HG03442 (cell line): ENCODE results near the gene ABCA3.

Experiments
- ATAC-seq: cut with Tn5 transposase; IDR thresholded peaks from one replicate; pipeline ENCODE4 v1.9.1; 2021; ENCODE audit warnings: mild to moderate bottlenecking, moderate library complexity; ENCODE audit not compliant: unreplicated experiment

ABCA3 gene

DNA sequence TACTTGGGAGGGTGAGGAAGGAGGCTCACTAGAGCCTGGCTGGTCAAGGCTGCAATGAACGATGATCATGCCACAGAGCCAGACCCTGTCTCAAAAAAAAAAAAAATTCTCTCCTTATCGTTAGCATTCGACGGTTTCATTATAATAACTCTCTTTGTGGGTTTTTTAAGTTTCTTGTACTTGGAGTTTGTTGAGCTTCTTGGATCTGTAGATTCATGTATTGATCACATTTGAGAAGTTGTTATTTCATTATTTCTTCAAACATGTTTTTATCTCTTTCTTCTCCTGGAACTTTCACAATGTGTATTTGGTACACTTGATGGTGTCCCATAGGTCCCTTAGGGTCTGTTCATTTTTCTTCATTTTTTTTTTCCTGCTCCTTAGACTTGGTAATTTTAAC is 16.8 kb upstream of the ABCA3 start:
- ATAC-seq = no peak

DNA sequence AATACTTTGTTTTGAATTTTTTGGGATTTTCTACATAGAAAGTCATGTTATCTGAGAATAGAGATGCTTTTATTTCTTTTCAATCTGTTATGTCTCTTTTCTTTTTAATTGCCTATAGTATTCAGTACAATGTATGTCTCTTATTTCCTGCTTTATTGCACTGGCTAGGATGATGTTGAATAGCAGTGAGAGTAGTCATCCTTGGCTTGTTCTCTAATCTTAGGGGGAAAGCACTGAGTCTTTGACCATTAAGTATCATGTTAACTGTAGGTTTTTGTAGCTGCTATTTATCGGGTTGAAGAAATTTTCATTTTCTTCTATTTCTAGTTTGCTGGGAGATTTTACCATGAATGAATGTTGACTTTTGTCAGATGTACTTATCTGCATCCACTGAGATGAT is 10.0 kb upstream of the ABCA3 start:
- ATAC-seq = no peak

DNA sequence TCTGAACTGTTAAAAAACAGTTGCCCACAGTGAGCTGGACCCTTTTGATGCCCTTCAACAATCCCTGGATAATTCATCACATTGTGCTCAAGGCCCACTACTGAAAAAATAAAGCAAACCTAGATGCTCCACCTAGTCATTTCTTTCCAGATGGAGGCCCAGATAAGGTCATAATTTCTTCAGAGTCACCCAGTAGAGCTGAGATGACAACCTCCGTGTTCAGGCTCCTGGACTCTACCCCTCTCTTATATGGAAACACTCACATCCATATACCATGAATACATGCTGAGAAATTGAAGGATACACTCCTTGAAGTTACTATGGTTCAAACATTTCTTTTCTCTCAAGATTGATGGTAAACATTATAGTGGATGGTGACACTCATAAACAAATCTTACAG is 2.7 kb upstream of the ABCA3 start:
- no peak for ATAC-seq

DNA sequence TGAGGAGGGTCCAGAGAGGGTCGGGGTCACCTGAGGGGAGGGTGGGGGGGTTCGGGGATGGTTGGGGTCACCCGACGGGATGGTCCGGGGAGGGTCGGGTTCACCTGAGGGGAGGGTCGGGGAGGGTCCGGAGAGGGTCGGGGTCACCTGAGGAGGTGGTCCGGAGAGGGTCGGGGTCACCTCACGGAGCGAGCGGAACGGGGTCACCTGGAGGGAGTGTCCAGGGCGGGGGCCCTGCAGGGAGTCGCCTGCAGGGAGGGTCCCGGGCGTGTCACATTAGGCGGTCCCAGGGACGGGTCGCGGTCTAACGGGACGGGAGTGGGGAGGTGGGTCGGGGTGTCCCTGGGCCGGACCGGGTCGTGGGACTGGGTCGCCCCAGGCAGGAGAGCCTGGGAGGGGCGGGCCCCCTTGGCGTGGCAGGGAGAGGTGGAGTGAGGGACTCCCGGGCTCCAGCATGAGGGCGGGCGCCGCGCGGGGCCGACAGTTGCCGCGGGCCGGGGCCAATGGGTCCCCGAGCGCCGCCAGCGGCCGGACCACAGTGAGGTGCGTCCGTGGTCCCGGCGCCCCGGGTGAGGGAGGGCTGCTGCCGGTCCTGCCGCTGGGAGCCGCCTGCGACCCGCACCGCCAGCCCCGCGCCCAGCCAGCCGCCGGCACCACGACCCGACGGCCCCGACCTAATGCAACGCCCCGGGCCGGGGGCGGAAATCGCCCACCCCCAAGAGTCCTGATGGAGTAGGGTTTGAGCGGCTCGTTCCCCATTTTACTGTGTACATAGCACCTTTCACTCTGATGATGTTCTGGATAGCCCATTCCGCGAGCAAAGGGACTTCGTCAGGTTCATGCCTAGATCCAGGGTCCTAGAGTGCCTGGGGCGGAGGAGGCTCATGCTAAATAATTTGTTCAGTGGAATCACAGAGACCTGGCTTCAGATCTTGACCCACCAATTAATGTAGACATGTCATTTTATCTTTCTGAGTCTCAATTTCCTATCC is 1.2 kb upstream of the ABCA3 start:
- no peak for ATAC-seq

DNA sequence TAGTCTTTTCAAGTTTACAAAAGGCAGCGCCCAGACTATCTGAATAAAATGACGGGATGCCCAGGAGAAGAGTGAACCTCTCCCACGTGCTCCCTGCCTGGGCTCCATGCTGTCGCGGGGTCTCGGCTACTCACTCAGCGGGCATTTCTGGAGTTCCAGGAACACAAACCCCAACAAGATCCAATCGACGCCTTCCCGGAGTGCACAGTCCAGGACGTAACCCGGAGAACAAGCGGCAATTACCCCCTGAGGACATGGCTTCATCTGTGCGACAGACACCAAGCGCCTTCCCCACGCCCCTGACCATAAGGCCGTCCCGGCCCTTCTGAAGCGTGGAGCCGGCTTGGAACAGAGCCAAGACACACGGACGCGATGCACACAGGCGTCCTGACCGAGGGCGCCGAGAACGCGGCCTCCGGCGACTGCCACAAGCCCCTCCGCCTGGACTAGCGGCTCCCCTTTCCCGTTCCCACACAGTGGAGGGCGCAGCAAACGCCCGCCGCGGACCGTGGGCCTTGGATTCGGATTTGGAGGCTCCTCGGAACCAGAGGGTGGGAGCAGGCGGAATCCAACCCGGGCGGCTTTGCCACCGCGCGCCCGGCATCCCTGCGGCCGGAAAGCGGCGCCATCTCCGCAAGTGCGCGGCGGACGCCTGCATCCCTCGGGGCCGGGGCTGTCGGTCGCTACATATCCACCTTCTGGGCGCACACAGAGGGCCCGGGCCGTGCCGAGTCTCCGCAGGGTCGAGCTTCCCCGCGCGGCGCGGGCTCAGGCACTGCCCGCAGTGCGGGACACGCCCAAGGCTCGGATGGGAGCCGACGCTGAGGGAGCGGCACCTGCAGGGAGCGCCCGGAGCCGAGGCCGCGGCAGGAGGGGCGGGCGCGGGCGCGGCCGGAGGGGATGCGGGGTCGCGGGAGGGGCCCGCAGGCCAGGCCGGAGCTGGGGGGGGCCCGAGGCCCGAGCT is 725 bp downstream of the ABCA3 start:
- ATAC-seq = peak; percentile 25

DNA sequence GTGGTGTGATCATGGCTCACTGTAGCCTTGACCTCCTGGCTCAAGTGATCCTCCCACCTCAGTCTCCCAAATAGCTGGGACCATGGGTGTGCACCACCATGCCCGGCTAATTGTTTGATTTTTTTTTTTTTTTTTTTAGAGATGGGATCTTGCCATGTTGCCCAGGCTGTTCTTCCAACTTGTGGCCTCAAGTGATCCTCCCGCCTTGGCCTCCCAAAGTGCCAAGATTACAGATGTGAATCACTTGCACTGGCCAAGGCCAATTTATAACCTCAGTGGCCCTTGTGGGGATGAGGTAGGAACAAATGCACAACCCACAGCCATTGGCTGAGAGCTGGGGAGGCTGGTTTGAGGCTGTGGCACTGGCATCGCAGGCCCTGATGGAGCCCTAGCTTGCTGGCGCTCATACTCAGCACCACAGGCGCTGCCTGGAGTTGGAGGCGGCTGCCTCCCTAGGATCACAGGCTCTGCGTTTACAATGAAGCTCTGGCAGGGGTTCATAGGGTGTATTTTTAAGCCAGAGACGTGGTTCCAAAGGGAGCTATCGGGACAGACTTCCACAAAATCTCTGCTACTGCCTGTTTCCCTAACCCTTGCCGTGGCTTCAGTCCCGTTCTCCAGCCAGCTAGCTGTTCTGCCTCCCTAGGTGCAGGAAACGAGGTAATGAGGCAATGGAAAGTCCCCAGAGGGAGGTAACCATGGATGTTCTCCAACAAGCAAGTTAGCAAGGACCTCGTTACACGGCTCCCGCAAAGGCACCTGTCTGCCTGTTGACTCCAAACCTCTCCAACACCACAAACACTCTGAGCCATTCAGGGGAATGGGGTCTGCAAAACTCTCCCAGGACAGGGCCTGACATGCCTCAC is 2.9 kb downstream of the ABCA3 start:
- ATAC-seq = no peak

DNA sequence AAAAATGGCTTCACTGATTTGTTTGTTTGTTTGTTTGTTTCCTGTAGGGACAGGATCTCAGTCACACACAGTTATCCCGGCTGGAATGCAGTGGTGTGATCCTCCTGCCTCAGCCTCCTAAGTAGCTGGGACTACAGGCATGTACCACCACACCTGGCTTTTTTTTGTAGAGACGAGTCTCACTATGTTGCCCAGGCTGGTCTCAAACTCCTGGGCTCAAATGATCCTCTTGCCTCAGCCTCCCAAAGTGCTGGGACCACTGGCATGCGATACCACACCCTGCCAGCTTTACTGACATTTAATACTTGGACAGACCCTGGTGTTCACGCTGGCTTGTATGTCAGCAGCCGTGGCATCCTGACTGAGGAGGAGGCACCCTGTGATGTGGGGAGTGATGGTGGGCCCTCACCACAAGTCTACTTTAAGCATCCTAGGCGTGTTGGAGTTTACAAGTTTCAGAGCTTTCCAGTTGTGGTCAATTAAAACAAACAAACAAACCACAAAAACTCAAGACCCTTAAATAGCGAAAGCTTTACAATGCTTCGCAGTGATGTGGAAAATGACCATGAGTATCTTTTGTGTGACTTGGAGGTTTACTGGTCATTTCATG is 5.1 kb downstream of the ABCA3 start:
- no peak for ATAC-seq

DNA sequence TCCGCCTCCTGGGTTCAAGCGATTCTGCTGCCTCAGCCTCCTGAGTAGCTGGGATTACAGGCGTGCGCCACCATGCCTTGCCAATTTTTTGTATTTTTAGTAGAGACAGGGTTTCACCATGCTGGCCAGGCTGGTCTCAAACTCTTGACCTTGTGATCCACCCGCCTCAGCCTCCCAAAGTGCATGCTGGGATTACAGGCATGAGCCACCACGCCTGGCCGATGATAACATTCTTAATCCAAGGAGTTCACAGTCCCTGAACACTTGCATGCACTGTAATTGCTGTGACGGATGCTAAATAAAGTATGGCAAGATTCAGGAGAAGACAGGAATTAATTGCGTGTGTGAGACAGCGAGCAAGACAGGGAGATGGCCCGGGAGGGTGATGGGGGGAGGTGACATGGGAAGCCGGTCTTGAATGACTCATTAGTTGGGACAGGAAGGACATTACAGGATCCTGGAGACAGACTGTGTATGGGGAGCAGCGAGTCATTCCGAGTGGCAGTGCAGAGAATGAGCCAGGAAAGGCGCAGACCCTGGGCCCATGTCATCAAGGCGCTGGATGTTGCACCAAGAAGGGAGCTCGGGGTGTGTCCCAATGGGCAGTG is 6.7 kb downstream of the ABCA3 start:
- ATAC-seq = no peak

DNA sequence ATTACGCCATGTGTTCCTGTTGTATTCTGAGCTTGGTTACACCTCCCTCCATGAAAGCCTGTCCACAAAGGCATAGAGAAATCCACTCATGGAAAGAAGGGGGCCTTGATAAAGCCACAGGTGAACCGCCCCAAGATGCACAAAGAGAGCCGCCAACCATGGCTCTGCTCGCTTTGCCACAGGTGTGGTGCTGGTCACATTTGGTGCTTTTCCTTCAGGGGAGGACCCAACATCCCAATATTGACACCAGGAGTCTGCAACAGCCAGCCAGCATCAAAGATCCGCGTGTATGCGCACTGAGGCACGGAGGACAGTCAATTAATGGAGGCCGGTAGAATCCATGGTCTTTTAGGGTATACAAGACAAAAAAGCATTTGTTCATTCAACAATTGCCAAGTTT is 7.3 kb downstream of the ABCA3 start:
- no peak for ATAC-seq

DNA sequence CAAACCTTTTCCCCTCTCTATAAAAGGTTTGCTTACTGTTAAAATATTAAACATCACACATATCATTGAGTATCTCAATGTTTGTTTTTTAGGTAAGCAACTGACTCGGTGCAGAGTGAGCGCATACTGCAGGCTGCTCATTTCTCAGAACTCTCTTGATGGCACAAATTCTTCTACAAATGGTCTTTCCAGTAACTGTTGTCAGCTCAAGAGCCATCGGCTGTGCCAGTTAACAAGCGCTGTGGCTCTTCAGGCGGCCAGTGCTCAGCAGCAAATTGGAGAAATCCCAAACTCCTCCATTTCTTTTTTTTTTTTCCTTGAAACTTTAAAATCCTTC is 8.6 kb downstream of the ABCA3 start:
- no peak for ATAC-seq

DNA sequence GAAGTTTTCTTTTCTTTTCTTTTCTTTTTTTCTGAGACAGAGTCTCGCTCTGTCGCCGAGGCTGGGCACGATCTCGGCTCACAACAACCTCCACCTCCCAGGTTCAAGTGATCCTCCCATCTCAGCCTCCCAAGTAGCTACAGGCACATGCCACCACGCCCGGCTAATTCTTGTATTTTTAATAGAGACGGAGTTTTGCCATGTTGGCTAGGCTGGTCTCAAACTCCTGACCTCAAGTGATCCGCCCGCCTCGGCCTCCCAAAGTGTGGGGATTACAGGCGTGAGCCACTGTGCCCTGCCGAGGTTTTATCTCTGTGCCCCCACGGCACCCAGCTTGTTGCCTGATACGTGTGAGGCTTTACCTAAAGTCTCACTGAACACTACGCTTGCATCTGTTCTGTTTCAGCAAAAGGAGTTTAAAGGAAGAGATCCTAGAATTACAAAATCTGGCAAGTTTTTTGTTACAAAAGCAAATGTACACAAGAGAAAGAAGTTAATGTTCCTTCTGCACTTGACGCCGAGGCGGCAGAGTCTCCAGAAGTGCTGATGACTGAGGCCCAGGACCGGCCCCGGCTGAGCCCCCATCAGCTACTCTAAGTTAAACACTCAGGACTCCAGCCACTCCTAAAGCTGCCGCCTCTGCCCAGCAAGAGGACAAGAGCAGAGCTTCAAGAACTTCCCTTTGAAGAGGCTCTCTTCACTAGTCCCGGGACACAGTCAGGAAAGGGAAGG is 9.2 kb downstream of the ABCA3 start:
- no peak for ATAC-seq

DNA sequence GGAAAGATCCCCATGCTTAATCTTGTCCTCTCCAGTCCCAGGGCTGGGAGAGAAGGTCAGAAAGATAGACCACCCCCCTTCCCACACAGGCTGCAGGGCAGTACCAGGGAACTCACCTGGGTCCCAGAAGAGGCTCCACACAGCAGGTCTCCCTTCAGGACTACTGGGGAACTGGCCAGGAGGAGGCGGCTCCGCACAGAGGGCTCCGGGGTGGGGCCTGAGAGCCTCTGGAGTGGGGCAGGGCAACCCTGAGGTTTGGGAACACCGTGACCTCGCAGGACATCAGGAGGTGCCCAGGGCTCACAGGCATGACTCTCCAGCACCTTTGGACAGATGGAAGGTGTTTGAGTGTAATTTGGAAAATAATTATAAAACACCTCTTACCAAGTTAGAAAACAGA is 11.0 kb downstream of the ABCA3 start:
- no peak for ATAC-seq

DNA sequence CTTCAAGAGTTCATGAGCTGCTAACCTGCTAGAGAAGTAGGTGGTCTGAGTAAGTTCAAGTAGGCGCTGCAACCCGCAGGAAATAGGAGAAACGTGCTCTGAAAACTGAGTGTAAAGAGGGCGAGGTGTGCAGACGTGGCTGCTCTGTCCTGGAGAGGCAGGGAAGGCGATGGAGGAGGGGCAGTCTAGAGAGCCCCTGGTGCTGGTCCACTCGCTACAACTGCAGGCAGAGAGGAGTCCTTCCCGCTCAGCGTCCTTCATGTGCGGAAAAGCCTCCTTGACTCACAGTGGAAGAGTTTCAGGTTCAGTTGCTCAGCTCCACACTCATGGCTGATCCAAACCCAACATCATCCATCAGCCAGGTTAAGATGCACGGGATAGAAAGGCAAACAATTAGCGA is 12.1 kb downstream of the ABCA3 start:
- ATAC-seq = no peak

DNA sequence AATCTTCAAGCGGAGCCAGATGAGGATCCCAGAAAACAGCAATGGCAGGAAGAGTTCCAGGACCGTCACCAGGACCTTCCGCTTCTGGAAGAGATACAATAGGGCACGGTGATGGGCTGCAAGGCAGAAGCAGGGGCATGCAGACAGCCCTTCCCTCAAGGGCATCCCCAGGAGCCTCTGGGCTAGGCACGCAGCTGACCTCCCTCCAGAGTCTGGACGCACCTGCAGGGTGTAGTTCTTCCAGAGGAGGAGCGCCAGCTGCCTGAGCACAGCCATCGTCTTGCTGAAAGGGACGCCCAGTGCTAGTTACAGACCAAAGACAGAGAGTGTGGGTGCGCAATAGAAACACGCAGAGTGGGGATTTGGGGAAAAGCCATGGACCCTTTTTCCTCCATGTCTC is 14.3 kb downstream of the ABCA3 start:
- no peak for ATAC-seq

DNA sequence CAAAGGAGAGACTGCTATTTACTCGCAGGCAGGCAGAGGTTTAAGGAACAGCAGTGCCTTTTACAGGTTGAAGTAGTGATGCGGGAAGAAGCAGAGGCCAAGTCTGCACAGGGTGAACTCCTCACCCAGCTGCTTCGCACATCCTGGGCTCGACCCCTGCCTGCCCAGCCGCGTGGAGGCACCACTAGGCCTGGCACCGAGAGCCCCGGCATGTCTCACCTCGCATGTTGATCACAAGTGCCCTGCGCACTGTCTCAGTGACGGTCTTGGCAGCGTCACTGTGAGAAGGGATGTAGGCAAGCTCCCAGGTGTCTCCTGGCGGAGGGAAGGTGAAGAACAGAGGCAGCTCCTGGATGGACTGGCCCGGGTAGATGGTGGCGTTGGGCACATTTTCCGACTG is 14.7 kb downstream of the ABCA3 start:
- ATAC-seq = no peak

DNA sequence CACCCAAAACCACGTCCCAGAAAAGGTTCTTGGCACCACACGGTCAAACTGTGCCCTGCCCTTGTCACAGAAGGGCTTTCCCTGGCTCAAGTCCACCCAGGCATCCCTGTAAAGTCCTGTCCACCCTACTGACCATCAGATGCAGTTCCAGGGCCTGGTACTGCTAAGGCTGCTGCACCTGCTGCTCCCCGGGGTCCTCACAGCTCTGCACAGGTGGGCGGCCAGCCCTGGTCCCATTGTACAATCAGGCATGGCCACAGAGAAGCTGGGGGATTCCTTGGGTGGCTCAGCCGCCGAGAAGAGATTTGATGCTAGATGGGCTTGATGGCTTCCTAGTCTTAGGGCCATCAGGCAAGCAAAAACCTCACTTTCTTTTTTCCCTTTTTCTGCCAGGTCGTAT is 15.3 kb downstream of the ABCA3 start:
- ATAC-seq = no peak

DNA sequence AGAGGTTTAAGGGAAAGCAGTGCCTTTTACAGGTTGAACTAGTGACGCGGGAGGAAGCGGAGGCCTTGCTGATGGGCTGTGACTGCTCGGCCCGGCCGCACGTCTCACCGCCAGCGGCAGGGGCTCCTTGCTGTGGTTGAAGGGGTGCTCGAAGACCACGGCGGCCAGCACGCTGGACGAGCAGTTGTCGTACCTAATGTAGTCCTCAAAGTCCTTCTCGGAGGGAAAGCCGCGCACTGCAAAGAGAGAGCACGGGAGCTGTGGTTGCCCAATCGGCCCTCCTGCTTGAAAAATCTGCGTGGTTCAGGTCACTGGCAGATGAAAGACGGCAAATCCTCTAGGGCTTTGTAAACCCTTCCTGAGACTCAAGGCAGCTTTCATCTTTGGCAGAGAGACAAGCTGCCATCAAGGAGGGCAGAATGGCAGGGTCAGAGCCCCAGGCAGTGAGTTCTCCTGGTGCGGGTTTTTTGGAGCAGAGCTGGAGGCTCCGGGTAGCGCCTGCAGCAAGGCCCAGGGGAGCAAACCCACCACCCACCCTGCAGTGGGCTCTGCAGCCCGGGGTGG is 16.1 kb downstream of the ABCA3 start:
- ATAC-seq = no peak

DNA sequence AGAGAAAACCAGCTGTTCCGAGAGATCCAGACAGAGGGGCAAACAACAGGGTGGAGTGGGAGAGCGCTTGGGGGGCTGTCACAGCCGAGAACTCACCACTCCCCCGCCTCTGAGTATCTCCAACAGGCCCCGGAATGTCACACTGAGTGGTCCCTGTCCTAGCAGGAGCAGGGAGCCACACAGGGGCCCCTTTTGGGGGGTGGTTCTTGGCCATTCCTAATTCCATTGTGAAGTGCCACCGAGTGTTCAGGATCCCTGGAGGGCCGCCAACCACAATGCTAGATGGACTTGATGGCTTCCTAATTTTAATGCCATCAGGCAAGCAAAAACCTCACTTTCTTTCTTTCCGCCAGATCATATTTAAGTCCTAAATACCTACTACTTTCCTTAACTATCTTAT is 16.8 kb downstream of the ABCA3 start:
- no peak for ATAC-seq

DNA sequence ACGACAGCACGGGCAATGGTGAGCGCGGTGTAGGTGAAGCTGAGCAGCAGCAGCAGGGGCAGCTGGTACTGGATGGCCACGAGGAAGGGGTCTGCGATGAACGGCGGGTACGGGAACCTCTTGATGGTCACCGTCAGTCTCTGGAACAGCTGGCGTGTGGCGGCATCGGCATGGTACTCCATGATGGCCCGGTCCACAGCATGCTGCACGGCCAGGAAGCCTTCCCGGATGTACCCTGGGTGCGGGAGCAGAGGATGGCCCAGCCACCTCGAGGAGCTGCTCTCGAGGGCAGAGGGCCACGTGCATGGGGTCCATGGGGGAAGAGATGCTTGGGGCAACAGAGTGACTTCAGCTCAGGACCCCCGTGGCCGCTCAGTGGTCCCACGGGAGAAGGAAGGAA is 20.9 kb downstream of the ABCA3 start:
- no peak for ATAC-seq
